SU-DHL-6 (cell line): Measurements from ENCODE around the gene FLYWCH1.

Experiments
- EZH2phosphoT487 ChIP-seq: fragments of 200-600 bp; sonication (generic), shearing (Covaris generic); conservative IDR thresholded peaks from 2 replicates; pipeline ENCODE4 v1.6.1; 2018; ENCODE audit warnings: mild to moderate bottlenecking, antibody characterized with exemption, low read length, moderate library complexity, mixed read lengths
- TF ChIP-seq, protein P1 (sequence below): fragments of 200-600 bp; sonication (generic); IDR thresholded peaks from one replicate; pipeline ENCODE4 v1.5.1; 2017; ENCODE audit warnings: antibody characterized with exemption, mild to moderate bottlenecking, low read length, moderate library complexity; ENCODE audit not compliant: insufficient read depth, poor library complexity, severe bottlenecking

DNA sequence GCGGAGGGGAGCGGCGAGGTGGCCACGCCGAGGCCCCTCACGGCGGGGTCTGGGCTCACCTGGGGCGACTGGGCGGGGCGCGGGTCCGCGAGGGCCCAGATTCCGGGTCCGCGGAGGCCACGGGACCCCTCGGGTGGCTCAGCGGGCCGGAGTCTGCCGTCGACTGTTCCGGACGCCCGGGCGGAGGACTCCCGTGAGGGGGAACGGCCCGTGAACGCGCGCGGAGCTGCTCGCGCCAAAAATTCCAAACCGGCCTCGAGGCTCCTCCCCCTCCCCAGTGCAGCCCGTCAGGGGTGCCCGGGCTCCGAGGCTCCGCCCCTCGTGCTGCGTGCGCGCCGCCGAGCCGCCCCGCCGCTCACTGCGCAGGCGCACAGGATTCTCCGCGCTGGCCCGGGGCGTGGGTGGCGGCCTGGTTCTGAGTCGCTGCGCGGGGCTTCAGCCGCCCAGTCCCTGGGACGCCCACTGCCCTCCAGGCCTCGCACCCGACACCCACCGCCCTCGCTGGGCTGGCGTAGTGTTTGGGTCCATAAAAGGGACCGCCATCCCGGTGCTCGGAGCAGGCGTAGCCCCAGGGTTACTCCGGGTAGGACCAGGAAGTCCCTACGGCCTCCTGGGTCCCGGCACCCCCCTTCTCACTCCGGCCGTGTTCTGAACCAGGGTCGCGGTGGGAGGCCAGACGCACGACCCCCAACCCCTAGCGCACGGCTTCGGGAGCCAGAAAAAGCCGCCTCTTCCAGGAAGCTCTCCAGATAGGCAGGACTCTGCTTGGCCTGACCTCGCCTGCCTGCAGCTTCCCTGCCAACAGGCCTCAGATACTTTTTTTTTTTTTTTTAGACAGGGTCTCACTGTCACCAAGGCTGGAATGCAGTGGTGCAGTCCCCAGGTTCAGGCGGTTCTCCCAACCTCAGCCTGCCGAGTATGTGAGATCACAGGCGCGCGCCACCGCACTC, 68.8 kb downstream of the FLYWCH1 start, which contains the start of gene PKMYT1:
- TF ChIP-seq EZH2phosphoT487, result no peak
- TF ChIP-seq, protein P1, sequence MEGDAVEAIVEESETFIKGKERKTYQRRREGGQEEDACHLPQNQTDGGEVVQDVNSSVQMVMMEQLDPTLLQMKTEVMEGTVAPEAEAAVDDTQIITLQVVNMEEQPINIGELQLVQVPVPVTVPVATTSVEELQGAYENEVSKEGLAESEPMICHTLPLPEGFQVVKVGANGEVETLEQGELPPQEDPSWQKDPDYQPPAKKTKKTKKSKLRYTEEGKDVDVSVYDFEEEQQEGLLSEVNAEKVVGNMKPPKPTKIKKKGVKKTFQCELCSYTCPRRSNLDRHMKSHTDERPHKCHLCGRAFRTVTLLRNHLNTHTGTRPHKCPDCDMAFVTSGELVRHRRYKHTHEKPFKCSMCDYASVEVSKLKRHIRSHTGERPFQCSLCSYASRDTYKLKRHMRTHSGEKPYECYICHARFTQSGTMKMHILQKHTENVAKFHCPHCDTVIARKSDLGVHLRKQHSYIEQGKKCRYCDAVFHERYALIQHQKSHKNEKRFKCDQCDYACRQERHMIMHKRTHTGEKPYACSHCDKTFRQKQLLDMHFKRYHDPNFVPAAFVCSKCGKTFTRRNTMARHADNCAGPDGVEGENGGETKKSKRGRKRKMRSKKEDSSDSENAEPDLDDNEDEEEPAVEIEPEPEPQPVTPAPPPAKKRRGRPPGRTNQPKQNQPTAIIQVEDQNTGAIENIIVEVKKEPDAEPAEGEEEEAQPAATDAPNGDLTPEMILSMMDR, result no peak
